Kidney (tissue), 14 donors: ENCODE measurements around the gene CDKL1. TPM values are rescaled to one million over a fixed set of nuclear protein-coding genes. Genes with fewer than 3 reads are reported as not detected.

ENCODE experiments used
- DNase-seq, 5 donors: peaks; one replicate each; pipeline ENCODE4 v3.0.0-alpha.2; 2013 to 2020
- FAIRE-seq: peaks from 2 replicates; lab custom pipeline; 2012; peaks lifted over from hg19 to GRCh38; lab: Jason Lieb, UNC
- H3K27ac ChIP-seq, 2 donors: one replicate each; pipeline ENCODE4 v1.7.0; 2013; ENCODE audit warnings: low read depth in 2 of 2, low read length in 2 of 2, inconsistent platforms in 1 of 2
- H3K27me3 ChIP-seq: one replicate; pipeline ENCODE4 v1.7.1; 2013; ENCODE audit warnings: low read length, inconsistent platforms; ENCODE audit not compliant: control insufficient read depth, insufficient read depth
- H3K36me3 ChIP-seq, 3 donors: one replicate each; pipeline versions ENCODE4 v1.7.0 to v1.7.1; 2013; ENCODE audit warnings: low read length in 3 of 3, control low read depth in 1 of 3, inconsistent platforms in 1 of 3; ENCODE audit not compliant: insufficient read depth in 3 of 3, control insufficient read depth in 2 of 3
- H3K4me1 ChIP-seq, 3 donors: one replicate each; pipeline versions ENCODE4 v1.7.0 to v1.7.1; 2013; ENCODE audit warnings: low read length in 3 of 3, inconsistent platforms in 1 of 3, low read depth in 1 of 3; ENCODE audit not compliant: control insufficient read depth in 2 of 3, insufficient read depth in 2 of 3
- H3K4me3 ChIP-seq, 3 donors: one replicate each; pipeline versions ENCODE4 v1.7.0 to v1.8.1; 2013; ENCODE audit warnings: low read length in 3 of 3, control low read depth in 1 of 3, inconsistent platforms in 1 of 3
- H3K9ac ChIP-seq, 3 donors: one replicate each; pipeline versions ENCODE4 v1.7.0 to v1.7.1; 2013; ENCODE audit warnings: low read length in 3 of 3, control low read depth in 1 of 3, inconsistent platforms in 1 of 3
- H3K9me3 ChIP-seq, 3 donors: one replicate each; pipeline versions ENCODE4 v1.7.0 to v1.7.1; 2013; ENCODE audit warnings: low read length in 3 of 3, control low read depth in 1 of 3, inconsistent platforms in 1 of 3; ENCODE audit not compliant: control insufficient read depth in 2 of 3, insufficient read depth in 1 of 3
- CTCF ChIP-seq: IDR thresholded peaks from 3 replicates; pipeline ENCODE4 v1.5.1; 2012; ENCODE audit warnings: mild to moderate bottlenecking, moderate library complexity, borderline replicate concordance; ENCODE audit not compliant: insufficient read depth; ENCODE audit errors: extremely low read depth
- intact Hi-C: fragments of 100-400 bp; cut with DNase I; formaldehyde crosslinking; loops from one replicate; pipeline ENCODE4 v1.11.1; 2022
- polyA plus RNA-seq: library from polyadenylated mRNA; stranded (reverse); fragments of 350-450 nt; fragmentation: Illumina TruSeq; extraction: RNeasy Lipid Tissue Mini Kit (QIAGEN cat#74804); gene quantifications from one replicate; pipeline ENCODE4 v1.2.3, GENCODE V29; 2014; ENCODE audit warnings: low read depth, low replicate concordance; ENCODE audit not compliant: insufficient read depth
- total RNA-seq: library from RNA; stranded (reverse); fragmentation: NEBNext Ultra II Directional; extraction: Animal tissue kit (Norgen Biotek cat#: 25700); gene quantifications from one replicate; pipeline ENCODE4 v1.2.1, GENCODE V29; 2021
- donor health status: control.
- donor health status: control.
- donor health status: control.
- donor health status: control.
- donor health status: control.
- donor health status: DM: yes; HTN: yes; CAD: no.
- donor health status: Normal renal cell carcinoma (clear cell type).

Gene CDKL1
- total and polyA plus RNA-seq, 2 donors from 2014 or later: 17.9 to 60.0 TPM

GRCh38 chr14:50331596-50331995, 65.1 kb downstream of the CDKL1 start:
- no peak for DNase-seq
- Histone ChIP-seq H3K27ac (no peak overlapping the region), H3K9me3 (no peaks in the 10 kb centered on the region), H3K4me3 (no peak overlapping the region), H3K36me3 (peaks cover 0 to 28% (median 20%) of the 10 kb centered on the region in 3 donors), H3K4me1 (peaks cover 5 to 16% (median 10%) of the 10 kb centered on the region in 3 donors), H3K9ac (no peak overlapping the region), H3K27me3 (no peaks in the 10 kb centered on the region)
- TF ChIP-seq CTCF: no peak
- intact Hi-C loops: no loop called here
- no peak for FAIRE-seq

DNA sequence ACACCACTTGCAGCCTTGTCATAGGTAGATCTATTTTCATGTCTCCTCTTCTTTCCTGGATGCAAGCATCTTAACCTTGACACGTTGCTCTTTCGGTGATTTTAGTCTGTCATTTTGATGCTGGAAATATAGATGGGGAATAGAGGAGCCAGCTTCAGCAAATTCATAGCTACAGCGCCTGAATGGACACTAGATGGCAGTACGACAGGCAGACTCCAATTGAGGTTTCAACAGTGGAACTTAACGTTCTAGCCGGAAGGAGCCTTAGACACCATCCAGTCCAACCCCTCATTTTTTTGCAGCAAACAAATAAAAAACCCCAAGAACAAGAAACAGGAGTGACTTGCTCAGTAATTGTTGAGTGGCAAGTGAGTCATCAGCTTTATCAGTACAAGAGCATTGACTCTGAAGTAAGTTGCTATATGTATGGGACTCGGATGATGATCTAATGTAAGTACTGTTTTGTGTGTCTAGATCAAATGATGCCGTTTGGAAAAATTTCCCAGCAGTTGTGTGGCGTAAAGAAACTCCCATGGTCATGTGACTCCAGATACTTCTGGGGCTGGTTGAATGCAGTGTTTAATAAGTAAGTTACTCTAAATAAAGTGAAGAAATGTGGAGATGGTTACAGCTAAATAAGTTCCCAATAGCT, 75.5 kb downstream of the CDKL1 start:
- Histone ChIP-seq H3K36me3 (peaks cover 0 to 2% (median 0%) of the 10 kb centered on the region in 3 donors), H3K4me1 (peaks cover 0 to 4% (median 2%) of the 10 kb centered on the region in 3 donors), H3K27me3 (no peaks in the 10 kb centered on the region), H3K9ac (peak overlapping the region in 2 of 3 donors; percentile 0 to 54), H3K9me3 (no peaks in the 10 kb centered on the region), H3K27ac (peak overlapping the region in 1 of 2 donors; percentile 79), H3K4me3 (peak overlapping the region; percentile 6 to 58 (median 48))
- peak in 4 of 5 donors; percentile 66 to 92 (median 82) for DNase-seq
- peak; percentile 87 for TF ChIP-seq CTCF
- peak; percentile 52 for FAIRE-seq
- intact Hi-C loops: no loop called here

GRCh38 chr14:50320283-50320682, 76.4 kb downstream of the CDKL1 start:
- H3K4me3 ChIP-seq: no peak overlapping the region
- intact Hi-C loops: no loop called here
- TF ChIP-seq CTCF: no peak
- peaks cover 0 to 2% (median 0%) of the 10 kb centered on the region in 3 donors for H3K36me3 ChIP-seq
- no peaks in the 10 kb centered on the region for H3K27me3 ChIP-seq
- peaks cover 0 to 4% (median 2%) of the 10 kb centered on the region in 3 donors for H3K4me1 ChIP-seq
- H3K9ac ChIP-seq: no peak overlapping the region
- no peak for DNase-seq
- FAIRE-seq: no peak
- no peaks in the 10 kb centered on the region for H3K9me3 ChIP-seq
- peak overlapping the region in 1 of 2 donors; percentile 32 for H3K27ac ChIP-seq
